Stimulated activated CD4-positive, alpha-beta T cell treated with anti-CD3 and anti-CD28 coated beads, Interleukin-1b, Interleukin-23, amount 100 ng/mL, for 24 hours (primary cell): Measurements from ENCODE around the gene SND1.

Experiments used
- DNase-seq, 4 experiments: peaks; one replicate each; pipeline ENCODE4 v3.0.0-alpha.2; 2020; ENCODE audit warnings: low read depth in 4 of 4, low spot score in 1 of 4

Gene SND1

DNA sequence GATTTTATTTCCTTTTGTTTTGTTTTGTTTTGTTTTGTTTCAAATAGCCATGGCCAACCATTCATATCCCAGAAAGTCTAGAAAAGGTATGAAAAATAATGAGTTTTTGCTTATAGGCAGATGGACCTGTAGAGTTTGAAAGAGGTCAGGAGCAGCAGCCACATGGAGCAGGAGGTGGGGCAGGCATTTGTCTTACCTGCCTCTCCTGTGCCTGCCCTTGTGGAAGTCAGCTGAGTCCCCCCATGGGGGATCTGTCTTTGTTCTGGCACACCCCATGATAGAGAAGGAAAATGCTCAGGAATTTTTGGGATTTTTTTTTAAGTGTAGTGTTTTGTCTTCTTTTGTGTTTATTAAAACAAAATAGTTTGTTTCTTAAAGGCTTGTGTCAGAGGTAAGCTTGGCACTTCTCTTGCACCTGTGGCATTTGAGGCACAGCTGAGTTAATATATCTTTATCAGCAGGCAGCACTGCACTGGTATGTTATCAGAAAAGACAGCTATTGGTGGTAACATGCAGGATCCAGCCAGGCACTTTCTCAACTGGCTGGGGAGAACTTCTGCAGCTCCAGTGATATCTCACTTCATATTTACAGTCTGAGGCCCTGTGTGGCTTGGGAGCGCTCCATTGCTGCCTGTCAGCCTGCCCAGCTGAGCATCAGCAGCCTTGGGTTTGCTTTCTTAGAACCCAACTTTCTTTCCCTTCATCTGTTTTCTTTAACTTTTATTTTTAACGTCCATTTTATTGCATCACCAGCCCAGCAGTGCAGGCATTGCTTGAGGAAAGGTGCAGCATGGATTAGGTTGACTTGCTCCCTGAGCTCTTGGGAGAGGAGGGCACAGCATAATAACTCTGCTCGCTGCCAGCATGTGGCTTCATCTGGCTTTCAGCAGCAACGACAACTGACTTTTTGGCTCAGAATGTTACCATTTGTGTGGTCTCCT is 334.9 kb downstream of the SND1 start:
- no peak for DNase-seq

DNA sequence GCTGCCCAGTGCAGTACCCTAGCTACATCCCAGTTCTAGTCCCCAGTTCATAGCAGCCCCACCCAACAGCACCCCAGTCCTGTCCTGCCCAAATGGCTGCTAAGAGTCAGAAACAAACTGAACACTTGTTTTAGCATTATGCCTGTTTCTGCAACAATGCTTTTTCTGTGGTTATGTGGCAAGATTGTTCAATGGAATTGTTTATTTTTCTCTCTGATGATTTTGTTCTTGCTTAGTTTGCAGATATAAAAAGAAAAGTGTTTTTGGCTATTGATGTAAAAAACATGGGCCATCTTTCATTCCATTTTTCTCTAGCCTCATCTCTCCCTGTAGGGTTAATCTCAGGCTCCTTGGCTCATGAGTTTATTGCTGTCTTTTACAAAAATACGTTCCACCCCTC is 336.8 kb downstream of the SND1 start:
- DNase-seq: no peak

DNA sequence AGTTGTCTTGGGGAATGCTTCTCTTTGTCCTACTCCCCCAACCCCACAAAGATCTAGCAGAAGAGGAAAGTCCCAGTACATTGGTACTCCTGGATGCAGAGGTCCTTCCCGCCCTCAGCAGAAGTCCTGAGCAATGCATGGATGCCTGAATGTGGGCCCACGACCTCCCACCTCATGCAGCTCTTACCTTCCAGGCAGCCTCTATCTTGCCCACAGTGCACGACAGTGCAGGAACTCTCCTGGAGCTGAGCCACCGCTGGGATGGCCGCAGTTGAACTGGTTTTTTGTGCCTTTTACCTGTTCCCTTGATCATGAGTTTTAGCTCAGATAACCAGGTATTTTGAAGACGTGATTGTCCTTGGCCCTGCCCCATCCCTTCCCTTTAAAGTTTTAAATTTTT is 341.3 kb downstream of the SND1 start:
- DNase-seq: no peak

DNA sequence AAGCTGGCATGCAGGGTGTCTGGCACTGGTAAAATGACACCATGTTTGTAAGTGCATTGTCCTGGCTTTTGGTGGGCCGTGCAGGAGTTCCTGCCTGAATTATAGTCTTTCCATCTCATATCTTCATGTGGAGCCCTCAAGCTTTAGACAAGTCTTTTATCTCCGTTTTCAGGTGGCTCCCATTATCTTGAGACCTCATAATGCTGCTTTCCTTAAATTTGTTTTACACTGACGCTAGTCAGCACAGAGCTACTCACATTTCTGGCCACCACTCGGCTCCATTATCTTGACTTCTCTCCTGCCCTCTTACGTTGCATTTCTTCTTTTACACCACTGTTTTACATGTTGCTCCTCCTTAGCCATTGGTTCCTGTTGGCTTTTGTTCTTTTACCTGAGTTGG is 342.0 kb downstream of the SND1 start:
- no peak for DNase-seq

- DNase-seq: no peak
These were observed 343.3 kb downstream of the SND1 start for GRCh38 chr7:127995156-127995880.

DNA sequence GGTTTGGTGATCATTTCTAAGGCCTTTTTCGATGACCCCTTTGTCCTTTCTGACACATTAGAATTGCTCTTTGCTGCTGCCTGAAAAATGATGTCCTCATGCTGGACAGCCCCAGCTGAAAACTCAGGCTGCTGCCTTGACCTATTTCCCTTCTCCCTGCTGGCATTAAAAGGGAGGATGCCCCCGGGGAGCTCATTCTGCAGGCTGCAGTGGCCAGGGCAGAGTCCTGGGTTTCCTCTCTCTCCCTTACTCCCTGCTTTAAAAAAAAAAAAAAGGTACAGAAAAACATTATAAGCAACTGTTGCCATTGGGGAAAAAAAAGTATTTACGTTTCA is 343.9 kb downstream of the SND1 start:
- no peak for DNase-seq

- no peak for DNase-seq
These were observed 344.5 kb downstream of the SND1 start for GRCh38 chr7:127996253-127997071.

- DNase-seq: no peak
These were observed 345.4 kb downstream of the SND1 start for GRCh38 chr7:127997226-127997922.

DNA sequence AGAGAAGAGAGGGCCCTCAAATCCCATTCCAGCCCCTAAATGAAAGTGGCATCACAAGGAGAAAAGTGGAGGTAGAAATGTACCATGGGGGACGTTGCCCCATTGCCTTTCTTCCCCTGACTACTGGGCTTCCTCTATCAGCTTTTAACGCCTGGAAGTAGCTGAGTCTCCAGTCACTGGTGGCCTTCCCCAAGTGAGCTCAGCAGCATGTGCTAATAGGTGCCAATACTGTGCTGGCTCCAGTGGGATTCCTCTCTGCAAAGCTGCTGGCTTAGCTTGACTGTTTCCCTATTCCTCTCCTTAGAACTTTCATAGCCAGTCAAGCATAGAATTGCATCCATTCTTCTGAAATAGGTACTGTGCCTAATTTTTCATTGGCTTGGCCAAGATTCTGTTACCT is 346.7 kb downstream of the SND1 start:
- no peak for DNase-seq

- no peak for DNase-seq
These were observed 348.1 kb downstream of the SND1 start for GRCh38 chr7:128000048-128000447.

DNA sequence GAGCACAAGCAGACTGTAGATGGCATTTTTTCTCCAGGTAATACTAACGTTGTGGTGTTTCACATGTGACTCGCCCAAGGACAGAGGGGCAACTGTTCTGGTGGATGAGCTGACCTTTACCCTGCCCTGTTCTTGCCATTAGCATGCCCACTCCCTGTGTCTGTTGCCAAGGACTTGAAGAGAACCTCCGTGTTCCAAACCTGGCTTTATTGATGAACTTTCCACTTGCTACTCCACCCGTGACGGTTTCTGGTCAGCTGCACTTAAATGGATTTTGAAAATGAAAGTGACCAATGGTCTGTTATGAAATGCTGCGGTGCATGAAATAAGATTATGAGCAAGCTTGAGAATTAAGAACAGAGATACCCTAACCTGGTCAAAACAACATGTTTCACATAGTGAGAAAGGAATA is 348.9 kb downstream of the SND1 start:
- DNase-seq: no peak

GRCh38 chr7:128003167-128003566 is 351.2 kb downstream of the SND1 start:
- DNase-seq: no peak

DNA sequence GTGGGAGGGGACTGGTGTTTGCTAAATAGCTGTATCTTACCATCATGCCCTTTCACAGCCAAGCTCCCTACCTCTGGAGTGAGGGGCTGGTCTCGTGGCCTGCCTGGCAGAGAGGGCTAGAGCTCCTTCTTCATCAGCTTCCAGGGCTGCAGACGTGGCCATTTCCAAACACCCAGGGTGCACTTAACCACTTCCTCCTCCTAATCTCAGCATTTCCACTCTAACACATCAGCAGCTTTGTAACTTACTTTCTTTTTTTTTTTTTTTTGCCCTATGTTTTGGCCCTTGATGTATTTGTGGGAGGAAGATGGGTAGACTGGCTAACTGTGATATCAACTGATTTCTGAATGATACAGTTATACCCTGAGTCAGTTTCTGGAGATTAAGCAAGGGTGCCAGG is 351.8 kb downstream of the SND1 start:
- DNase-seq: no peak

DNA sequence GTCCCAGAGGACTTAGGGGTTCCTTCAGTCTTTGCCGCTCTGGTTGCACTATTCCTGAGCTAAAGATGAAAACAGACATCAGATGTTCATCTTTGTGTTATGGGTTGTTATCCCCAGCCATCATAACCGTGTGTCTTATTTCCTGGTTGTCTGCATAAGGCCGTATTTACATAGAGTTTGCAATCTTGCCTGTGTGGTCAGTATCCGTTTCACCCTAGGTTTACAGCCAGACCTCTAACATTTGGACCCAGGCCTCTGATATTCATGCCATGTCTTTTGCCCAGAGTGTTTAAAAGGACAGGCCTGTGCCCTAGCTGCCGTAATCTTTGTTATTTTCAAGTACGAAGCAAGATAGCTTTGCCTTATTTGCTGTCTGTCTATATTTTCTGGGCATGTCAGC is 352.6 kb downstream of the SND1 start:
- DNase-seq: no peak

- no peak for DNase-seq
These were observed 353.1 kb downstream of the SND1 start for GRCh38 chr7:128005117-128005516.

GRCh38 chr7:128005759-128006159 is 353.8 kb downstream of the SND1 start:
- no peak for DNase-seq

DNA sequence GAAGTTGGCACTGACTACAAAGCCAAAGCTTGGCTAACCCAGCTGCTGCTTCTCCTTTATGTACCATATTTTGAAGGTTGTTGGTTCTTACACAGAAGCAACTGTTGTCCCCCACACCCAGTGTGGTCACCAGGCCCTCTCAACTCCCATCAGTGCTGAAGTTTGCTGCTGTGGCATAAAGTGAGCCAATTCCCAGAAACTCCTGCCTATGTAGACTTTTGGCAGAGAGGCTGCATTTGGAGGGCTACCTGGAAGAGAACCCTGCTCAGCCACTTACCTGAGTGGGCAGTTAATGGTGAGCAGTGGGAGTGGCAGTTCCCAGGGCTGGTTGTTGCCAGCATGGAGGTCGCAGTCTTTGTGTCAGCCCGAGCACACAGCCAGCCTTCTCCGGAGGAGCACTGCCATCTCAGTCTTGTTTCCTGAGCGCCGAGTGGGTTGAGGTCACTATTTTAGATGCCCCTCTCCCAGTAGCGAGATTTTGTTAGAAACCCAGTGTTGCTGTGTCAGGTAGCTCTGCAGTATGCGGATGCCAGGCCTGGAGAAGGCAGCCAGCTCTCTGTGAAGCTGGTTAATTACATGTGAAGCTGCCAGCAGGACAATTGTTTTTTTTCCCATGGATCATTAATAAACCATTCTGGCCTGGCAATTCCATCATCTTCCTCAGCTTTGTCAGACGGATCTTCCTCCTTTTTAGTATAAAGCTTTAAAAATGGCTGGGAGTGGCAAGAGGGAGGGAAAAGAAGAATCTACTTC is 354.7 kb downstream of the SND1 start:
- DNase-seq: no peak

DNA sequence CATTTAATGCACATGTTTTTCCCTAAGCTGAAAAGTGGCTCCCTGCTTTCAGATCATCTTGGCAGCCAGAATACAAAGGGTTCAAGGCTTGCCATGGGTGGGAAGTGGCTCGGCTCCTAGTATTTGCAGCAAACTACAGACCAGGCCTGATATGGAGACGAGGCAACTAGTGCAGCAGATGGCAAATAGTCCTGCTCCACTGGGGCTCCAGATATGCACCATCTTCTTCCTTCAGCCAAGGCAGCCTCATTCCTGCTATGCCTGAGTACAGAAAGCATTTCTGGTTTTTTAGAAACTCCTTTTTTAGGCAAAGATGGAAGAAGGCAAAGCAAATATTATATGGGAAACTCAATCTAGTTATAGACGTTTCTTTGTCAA is 355.3 kb downstream of the SND1 start:
- no peak for DNase-seq

GRCh38 chr7:128008141-128008540 is 356.1 kb downstream of the SND1 start:
- DNase-seq: no peak

- DNase-seq: no peak
These were observed 356.8 kb downstream of the SND1 start for GRCh38 chr7:128008744-128009143.
